Activated naive CD8-positive, alpha-beta T cell treated with anti-CD3 and anti-CD28 coated beads for 36 hours (primary cell): ENCODE measurements around the gene NR1D2. TPM values are rescaled to one million over a fixed set of nuclear protein-coding genes. Genes with fewer than 3 reads are reported as not detected.
A peak's percentile ranks its signal among the peaks of the same experiment; 100 is the strongest.

Experiments used
- DNase-seq: peaks from one replicate; pipeline ENCODE4 v3.0.0; 2021
- H3K27ac Mint-ChIP-seq: one replicate; pipeline ENCODE4 v1.8.0; 2022; ENCODE audit warnings: mild to moderate bottlenecking, moderate library complexity, mixed read lengths
- H3K27me3 Mint-ChIP-seq: one replicate; pipeline ENCODE4 v1.8.0; 2022; ENCODE audit warnings: mild to moderate bottlenecking, mixed read lengths
- H3K36me3 Mint-ChIP-seq: one replicate; pipeline ENCODE4 v1.8.0; 2021; ENCODE audit warnings: mild to moderate bottlenecking, mixed read lengths
- H3K4me1 Mint-ChIP-seq: one replicate; pipeline ENCODE4 v1.8.0; 2021; ENCODE audit warnings: mixed read lengths
- H3K4me3 Mint-ChIP-seq: one replicate; pipeline ENCODE4 v1.8.0; 2022; ENCODE audit warnings: mild to moderate bottlenecking, moderate library complexity, mixed read lengths
- H3K9me3 Mint-ChIP-seq: one replicate; pipeline ENCODE4 v1.8.0; 2022; ENCODE audit warnings: mixed read lengths
- total RNA-seq, 2 experiments: library from RNA; stranded (reverse); gene quantifications; one replicate each; pipeline ENCODE4 v1.2.3, GENCODE V29; 2021

The NR1D2 gene
- total RNA-seq, 2 experiments from 2014 or later = 4.8 to 5.0 TPM

- no peak overlapping the region for H3K4me3 Mint-ChIP-seq
- H3K27me3 Mint-ChIP-seq = no peaks in the 10 kb centered on the region
- no peaks in the 10 kb centered on the region for H3K4me1 Mint-ChIP-seq
- H3K27ac Mint-ChIP-seq = no peak overlapping the region
- H3K9me3 Mint-ChIP-seq = no peaks in the 10 kb centered on the region
- peaks cover 12% of the 10 kb centered on the region for H3K36me3 Mint-ChIP-seq
- DNase-seq = no peak
Measured at GRCh38 chr3:23968463-23969184, 23.5 kb downstream of the NR1D2 start.

DNA sequence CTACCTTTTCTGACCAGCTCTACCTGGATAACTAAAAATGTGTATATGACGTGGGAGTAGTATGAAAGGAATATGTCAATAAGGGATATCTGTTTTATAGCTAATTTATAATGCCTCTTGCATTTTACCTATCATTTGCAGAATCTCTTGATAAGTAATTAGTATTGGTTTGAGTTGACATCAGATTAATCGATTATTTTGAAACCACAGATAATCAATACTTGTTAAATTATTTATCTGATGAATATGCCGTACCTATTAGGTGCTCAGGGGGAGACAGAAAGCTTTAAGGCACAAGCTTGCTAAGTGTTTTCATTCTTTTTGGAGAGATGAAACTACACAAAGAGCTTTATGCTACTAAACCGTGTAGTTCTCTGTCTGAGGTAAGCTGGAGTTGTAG, 24.3 kb downstream of the NR1D2 start:
- DNase-seq = no peak
- H3K36me3 Mint-ChIP-seq = peaks cover 12% of the 10 kb centered on the region
- H3K27ac Mint-ChIP-seq = no peak overlapping the region
- no peak overlapping the region for H3K4me3 Mint-ChIP-seq
- H3K4me1 Mint-ChIP-seq = no peaks in the 10 kb centered on the region
- H3K27me3 Mint-ChIP-seq = no peaks in the 10 kb centered on the region
- no peaks in the 10 kb centered on the region for H3K9me3 Mint-ChIP-seq

GRCh38 chr3:23971684-23972083, 26.6 kb downstream of the NR1D2 start:
- DNase-seq = no peak
- Mint-ChIP-seq H3K36me3 (peaks cover 18% of the 10 kb centered on the region), H3K4me3 (no peak overlapping the region), H3K9me3 (no peaks in the 10 kb centered on the region), H3K4me1 (no peaks in the 10 kb centered on the region), H3K27ac (peak overlapping the region; percentile 3), H3K27me3 (no peaks in the 10 kb centered on the region)

DNA sequence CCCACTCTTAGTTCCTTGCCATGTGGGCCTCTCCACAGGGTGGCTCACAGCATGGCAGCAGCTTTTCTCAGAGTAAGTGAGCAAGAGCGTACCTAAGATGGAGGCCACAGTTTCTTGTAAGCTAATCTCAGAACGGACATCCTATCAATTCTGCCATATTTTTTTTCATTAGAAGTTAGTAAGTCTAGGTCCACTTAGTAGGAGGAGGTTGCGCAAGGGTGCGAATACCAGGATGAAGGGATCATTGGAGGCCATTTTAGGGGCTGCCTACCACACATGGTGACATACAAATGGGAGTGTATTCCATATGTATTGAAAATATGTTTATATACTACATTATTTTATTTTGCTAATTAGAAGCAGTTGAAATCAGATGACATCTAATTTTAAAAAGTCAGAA, 31.5 kb downstream of the NR1D2 start:
- no peaks in the 10 kb centered on the region for H3K9me3 Mint-ChIP-seq
- H3K27me3 Mint-ChIP-seq = no peaks in the 10 kb centered on the region
- peaks cover 14% of the 10 kb centered on the region for H3K36me3 Mint-ChIP-seq
- H3K4me1 Mint-ChIP-seq = peaks cover 4% of the 10 kb centered on the region
- H3K4me3 Mint-ChIP-seq = no peak overlapping the region
- DNase-seq = no peak
- H3K27ac Mint-ChIP-seq = no peak overlapping the region

DNA sequence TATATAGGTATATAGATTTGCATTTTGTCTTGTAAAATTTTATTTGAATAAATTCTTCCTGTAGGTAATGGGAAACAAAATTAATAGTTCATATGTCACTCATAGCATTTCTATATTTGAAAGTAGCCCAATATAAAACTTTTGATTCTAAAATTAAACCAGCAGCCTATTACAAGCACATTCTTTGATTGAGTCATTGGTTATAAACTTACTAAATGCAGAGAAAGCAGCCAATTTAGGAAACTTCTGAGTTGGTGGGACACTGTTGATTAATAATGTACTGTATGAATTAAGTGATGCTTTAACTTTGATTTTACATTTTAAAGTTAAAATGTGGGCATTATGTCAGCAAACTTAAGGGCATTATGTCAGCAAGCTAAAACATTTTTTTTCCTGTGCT, 34.5 kb downstream of the NR1D2 start:
- H3K4me1 Mint-ChIP-seq = peaks cover 4% of the 10 kb centered on the region
- DNase-seq = no peak
- H3K36me3 Mint-ChIP-seq = peaks cover 9% of the 10 kb centered on the region
- no peak overlapping the region for H3K4me3 Mint-ChIP-seq
- no peaks in the 10 kb centered on the region for H3K9me3 Mint-ChIP-seq
- H3K27ac Mint-ChIP-seq = no peak overlapping the region
- no peaks in the 10 kb centered on the region for H3K27me3 Mint-ChIP-seq

DNA sequence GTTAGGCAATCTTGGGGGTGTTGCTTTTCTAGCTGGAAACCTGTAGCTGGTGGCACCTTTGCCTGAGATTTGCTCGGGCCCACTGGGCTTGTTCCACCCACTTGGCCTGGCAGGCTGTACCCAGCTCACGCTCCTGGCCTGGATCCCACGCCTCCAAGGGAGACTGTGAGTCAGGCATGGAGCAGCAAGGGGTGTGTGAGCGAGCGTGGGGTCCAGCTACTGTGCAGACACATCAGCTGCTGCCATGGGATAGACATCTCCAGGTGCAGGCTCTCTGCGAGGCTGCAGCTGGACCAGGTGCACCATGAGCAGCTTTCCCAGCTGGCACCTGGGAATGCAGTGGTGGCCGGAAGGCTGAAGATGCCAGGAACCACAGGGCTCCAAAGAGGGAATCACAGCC, 36.0 kb downstream of the NR1D2 start:
- DNase-seq = no peak
- no peak overlapping the region for H3K27ac Mint-ChIP-seq
- peaks cover 9% of the 10 kb centered on the region for H3K4me1 Mint-ChIP-seq
- no peaks in the 10 kb centered on the region for H3K9me3 Mint-ChIP-seq
- H3K4me3 Mint-ChIP-seq = no peak overlapping the region
- peaks cover 5% of the 10 kb centered on the region for H3K36me3 Mint-ChIP-seq
- H3K27me3 Mint-ChIP-seq = no peaks in the 10 kb centered on the region

- Mint-ChIP-seq H3K27ac (no peak overlapping the region), H3K36me3 (no peaks in the 10 kb centered on the region), H3K27me3 (no peaks in the 10 kb centered on the region), H3K9me3 (no peaks in the 10 kb centered on the region), H3K4me3 (no peak overlapping the region), H3K4me1 (peaks cover 9% of the 10 kb centered on the region)
- no peak for DNase-seq
Measured at GRCh38 chr3:23981955-23982354, 36.9 kb downstream of the NR1D2 start.

GRCh38 chr3:23984934-23985333, 39.8 kb downstream of the NR1D2 start:
- no peak for DNase-seq
- H3K9me3 Mint-ChIP-seq = no peaks in the 10 kb centered on the region
- H3K4me1 Mint-ChIP-seq = peaks cover 5% of the 10 kb centered on the region
- no peak overlapping the region for H3K27ac Mint-ChIP-seq
- no peaks in the 10 kb centered on the region for H3K27me3 Mint-ChIP-seq
- H3K4me3 Mint-ChIP-seq = no peak overlapping the region
- peaks cover 3% of the 10 kb centered on the region for H3K36me3 Mint-ChIP-seq

DNA sequence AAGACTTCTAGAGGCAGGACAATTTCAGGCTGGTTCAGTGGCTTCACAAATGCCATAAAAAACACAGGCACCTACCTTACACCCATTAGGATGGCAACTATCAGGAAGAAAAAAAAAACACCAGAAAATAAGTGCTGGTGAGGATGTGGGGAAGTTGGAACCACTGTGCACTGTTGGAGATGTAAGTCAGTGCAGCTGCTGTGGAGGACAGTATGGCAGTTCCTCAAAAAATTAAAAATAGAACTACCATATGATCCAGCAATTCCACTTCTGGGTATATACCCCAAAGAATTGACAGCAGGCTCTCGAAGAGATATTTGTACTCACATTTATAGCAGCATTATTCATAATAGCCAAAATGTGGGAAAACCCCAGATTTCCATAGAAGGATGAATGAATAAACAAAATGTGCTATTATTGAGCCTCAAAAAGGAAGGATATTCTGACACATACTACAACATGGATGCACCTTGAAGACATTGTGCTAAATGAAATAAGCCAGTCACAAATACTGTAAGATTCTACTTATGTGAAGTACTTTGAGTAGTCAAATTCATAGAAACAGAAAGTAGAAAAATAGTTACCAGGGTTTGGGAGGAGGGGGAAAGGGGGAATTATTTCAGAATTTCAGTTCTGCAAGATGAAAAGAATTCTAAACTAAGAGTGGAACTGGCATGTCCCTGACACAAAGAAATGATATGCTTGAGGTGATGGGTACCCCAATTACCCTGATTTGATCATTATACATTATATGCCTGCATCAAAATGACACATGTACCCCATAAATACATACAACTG, 40.9 kb downstream of the NR1D2 start:
- Mint-ChIP-seq H3K9me3 (no peaks in the 10 kb centered on the region), H3K4me3 (no peak overlapping the region), H3K27me3 (no peaks in the 10 kb centered on the region), H3K4me1 (peaks cover 5% of the 10 kb centered on the region), H3K36me3 (peaks cover 3% of the 10 kb centered on the region), H3K27ac (no peak overlapping the region)
- DNase-seq = no peak

DNA sequence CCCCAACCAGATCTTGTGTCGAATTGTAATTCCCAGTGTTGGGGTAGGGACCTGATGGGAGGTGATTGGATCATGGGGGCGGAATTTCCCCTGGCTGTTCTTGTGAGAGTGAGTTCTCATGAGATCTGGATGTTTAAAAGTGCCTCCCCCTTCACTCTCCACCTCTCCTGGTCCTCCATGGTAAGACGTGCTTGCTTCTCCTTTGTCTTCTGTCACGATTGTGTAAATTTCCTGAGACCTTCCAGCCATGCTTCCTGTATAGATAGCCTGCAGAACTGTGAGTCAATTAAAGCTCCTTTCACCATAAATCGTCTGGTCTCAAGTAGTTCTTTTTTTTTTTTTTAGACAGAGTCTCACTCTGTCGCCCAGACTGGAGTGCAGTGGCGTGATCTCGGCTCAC, 42.3 kb downstream of the NR1D2 start:
- no peak overlapping the region for H3K4me3 Mint-ChIP-seq
- H3K27ac Mint-ChIP-seq = no peak overlapping the region
- peaks cover 17% of the 10 kb centered on the region for H3K4me1 Mint-ChIP-seq

DNA sequence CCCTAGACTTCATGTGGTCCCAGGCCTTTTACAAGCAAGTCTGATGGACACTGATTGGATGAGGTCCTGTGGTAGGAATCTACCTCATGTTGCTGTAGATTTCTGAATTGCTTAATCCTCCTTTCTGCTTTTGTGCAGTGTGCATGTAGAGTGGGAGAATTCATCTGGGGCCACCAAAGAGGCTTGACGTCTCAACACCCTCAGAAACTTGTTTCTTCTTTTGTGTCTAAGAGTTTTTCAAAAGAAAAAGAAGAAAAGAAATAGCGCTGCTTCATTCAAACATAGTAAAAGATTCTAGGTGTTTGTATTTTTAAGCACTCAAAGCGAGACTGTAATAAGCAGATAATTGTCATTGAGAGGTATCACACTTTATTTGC, 46.2 kb downstream of the NR1D2 start:
- Mint-ChIP-seq H3K4me1 (peaks cover 12% of the 10 kb centered on the region), H3K4me3 (no peak overlapping the region), H3K36me3 (peaks cover 3% of the 10 kb centered on the region), H3K27ac (no peak overlapping the region), H3K9me3 (no peaks in the 10 kb centered on the region), H3K27me3 (no peaks in the 10 kb centered on the region)
- no peak for DNase-seq

More for the DNA sequence above, 42.3 kb downstream of the NR1D2 start:
- no peak for DNase-seq
- Mint-ChIP-seq H3K27me3 (no peaks in the 10 kb centered on the region), H3K36me3 (peaks cover 3% of the 10 kb centered on the region), H3K9me3 (no peaks in the 10 kb centered on the region)

DNA sequence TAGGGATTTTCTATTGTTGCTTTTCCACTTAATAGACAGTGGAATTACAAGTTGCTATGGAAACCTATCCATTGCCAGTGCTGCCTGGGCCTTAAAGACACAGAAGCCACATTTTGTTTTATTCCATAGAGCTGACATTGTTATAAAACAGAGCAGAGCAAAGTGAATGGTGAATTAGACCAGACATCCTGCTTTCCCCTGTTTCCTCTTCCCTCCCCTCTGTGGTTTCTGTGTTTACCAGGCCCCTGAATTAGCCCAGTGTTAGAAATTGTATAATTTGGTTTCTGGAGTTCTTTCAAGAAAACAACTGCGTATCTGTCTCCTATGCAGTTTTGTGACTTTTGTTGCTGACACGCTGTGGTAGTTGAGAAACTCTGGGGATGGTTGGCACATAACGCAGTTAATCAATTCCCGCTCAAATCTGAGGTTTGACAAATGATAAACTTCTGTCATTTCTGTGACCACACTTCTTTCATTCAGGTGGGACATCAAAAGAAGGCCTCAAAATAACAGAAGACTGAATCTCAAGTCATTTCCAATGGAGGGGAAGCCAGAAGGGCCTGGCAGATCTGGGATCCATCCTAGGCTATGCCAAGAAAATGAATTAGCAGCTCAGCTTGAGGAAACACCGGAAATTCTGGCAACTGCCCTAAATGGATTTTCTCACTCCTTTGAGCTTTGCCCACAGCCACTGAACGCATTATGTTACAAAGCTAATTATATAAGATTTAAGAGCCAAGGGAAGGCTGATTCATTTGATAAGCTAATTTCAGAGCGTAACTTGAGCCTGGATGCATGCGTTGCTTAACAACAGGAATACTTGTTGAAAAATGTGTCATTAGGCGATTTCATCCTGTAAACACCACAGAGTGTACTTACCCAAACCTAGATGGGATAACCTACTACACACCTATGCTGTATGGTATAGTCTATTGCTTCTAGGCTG, 46.9 kb downstream of the NR1D2 start:
- Mint-ChIP-seq H3K27me3 (no peaks in the 10 kb centered on the region), H3K4me1 (peaks cover 12% of the 10 kb centered on the region), H3K4me3 (no peak overlapping the region), H3K9me3 (no peaks in the 10 kb centered on the region), H3K36me3 (peaks cover 3% of the 10 kb centered on the region), H3K27ac (no peak overlapping the region)
- no peak for DNase-seq

- no peak for DNase-seq
- Mint-ChIP-seq H3K9me3 (no peaks in the 10 kb centered on the region), H3K4me1 (peaks cover 12% of the 10 kb centered on the region), H3K27me3 (no peaks in the 10 kb centered on the region), H3K36me3 (no peaks in the 10 kb centered on the region), H3K27ac (no peak overlapping the region), H3K4me3 (no peak overlapping the region)
Measured at GRCh38 chr3:23993556-23994243, 48.6 kb downstream of the NR1D2 start.

DNA sequence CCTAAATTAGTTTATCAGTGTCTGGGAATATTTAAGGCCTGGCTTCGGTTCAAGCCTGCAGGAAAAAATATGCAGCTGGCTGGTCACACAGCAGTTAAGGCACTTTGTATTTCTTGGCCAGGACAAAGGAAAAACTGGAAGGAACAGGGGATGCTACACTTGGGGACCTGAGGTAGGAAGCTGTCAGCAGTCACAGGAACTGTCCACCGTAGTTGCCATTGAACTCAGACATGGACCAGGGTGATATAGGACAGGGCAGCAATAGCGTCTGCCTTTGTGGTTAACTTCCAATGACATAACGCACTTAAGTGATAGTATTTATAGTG, 49.1 kb downstream of the NR1D2 start:
- no peak for DNase-seq
- no peaks in the 10 kb centered on the region for H3K9me3 Mint-ChIP-seq
- peaks cover 3% of the 10 kb centered on the region for H3K27me3 Mint-ChIP-seq

DNA sequence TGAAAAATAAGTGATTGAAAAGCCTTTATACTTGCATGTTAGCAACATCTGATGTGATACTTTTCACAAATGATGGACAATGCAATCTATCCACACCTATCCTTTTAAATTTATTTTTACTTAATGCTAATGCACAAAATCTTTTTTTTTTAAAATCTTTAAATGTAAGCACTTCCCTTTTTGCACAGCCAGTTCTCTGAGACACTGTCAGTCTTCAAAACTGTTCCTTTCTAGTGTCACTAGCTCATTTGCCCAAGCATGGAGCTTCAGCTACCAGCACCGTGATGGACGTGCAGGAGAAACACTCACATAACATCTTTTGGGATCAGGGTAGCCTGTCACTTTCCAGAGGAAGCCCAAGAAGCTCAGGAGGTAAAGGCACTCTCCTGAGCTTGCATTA, 50.1 kb downstream of the NR1D2 start:
- DNase-seq = no peak
- H3K4me3 Mint-ChIP-seq = no peak overlapping the region
- no peaks in the 10 kb centered on the region for H3K36me3 Mint-ChIP-seq
- H3K27me3 Mint-ChIP-seq = peaks cover 11% of the 10 kb centered on the region
- peaks cover 12% of the 10 kb centered on the region for H3K4me1 Mint-ChIP-seq
- no peak overlapping the region for H3K27ac Mint-ChIP-seq
- H3K9me3 Mint-ChIP-seq = no peaks in the 10 kb centered on the region

More for the DNA sequence above, 49.1 kb downstream of the NR1D2 start:
- Mint-ChIP-seq H3K4me3 (no peak overlapping the region), H3K36me3 (no peaks in the 10 kb centered on the region), H3K27ac (no peak overlapping the region), H3K4me1 (peaks cover 12% of the 10 kb centered on the region)
